HG02852 (cell line): ENCODE data around the gene TESK2.

Experiments
- ATAC-seq: cut with Tn5 transposase; IDR thresholded peaks from one replicate; pipeline ENCODE4 v1.9.1; 2021; ENCODE audit warnings: mild to moderate bottlenecking, moderate library complexity; ENCODE audit not compliant: unreplicated experiment

The TESK2 gene

GRCh38 chr1:45340816-45341466 is 150.0 kb downstream of the TESK2 start:
- no peak for ATAC-seq

- ATAC-seq = peak; percentile 83
Observed at GRCh38 chr1:45339789-45340558, 151.0 kb downstream of the TESK2 start, which contains the start of the genes MUTYH and TOE1. Gene MUTYH, minus strand, starts transcription at chr1:45340440. Its CDS starts 5,935 bp downstream, at chr1:45334505. Gene TOE1, plus strand, starts transcription at chr1:45340170. Its CDS starts 83 bp downstream, at chr1:45340253.

- ATAC-seq = no peak
Observed at GRCh38 chr1:45337630-45338325, 153.2 kb downstream of the TESK2 start.

- no peak for ATAC-seq
Observed at GRCh38 chr1:45335855-45336324, 155.1 kb downstream of the TESK2 start.

- ATAC-seq = no peak
Observed at GRCh38 chr1:45334308-45335245, 156.4 kb downstream of the TESK2 start.

GRCh38 chr1:45332346-45332720 is 158.6 kb downstream of the TESK2 start:
- no peak for ATAC-seq

- no peak for ATAC-seq
Observed at GRCh38 chr1:45331436-45332345, 159.3 kb downstream of the TESK2 start.

GRCh38 chr1:45329445-45329844 is 161.5 kb downstream of the TESK2 start:
- ATAC-seq = no peak

GRCh38 chr1:45328680-45329079 is 162.3 kb downstream of the TESK2 start:
- ATAC-seq = no peak

GRCh38 chr1:45327644-45328515 is 163.1 kb downstream of the TESK2 start:
- no peak for ATAC-seq

- no peak for ATAC-seq
Observed at GRCh38 chr1:45326627-45327623, 164.0 kb downstream of the TESK2 start, which contains the start of gene HPDL. Gene HPDL, plus strand, starts transcription at chr1:45326895. Its CDS starts 254 bp downstream, at chr1:45327149.

GRCh38 chr1:45325851-45326506 is 165.0 kb downstream of the TESK2 start:
- no peak for ATAC-seq

- no peak for ATAC-seq
Observed at GRCh38 chr1:45322486-45323040, 168.4 kb downstream of the TESK2 start.

- ATAC-seq = no peak
Observed at GRCh38 chr1:45321444-45321843, 169.5 kb downstream of the TESK2 start.

- ATAC-seq = no peak
Observed at GRCh38 chr1:45319761-45320160, 171.2 kb downstream of the TESK2 start.

GRCh38 chr1:45317166-45317565 is 173.8 kb downstream of the TESK2 start:
- no peak for ATAC-seq
